Measurements from ENCODE around the gene EMX2.

The EMX2 gene

GRCh38 chr10:117531371-117532002, 11.1 kb upstream of the EMX2 start:
- in situ Hi-C loops (cut with MboI; ENCODE audit: low sequenced_read_pairs), result no loop called here

- in situ Hi-C loops (cut with MboI; ENCODE audit: low sequenced_read_pairs), result no loop called here
These were observed 10.6 kb upstream of the EMX2 start for GRCh38 chr10:117532003-117532385.

- in situ Hi-C loops (cut with MboI; ENCODE audit: low sequenced_read_pairs), result no loop called here
These were observed 10.0 kb upstream of the EMX2 start for GRCh38 chr10:117532451-117533107.

GRCh38 chr10:117533507-117534281, 8.9 kb upstream of the EMX2 start:
- in situ Hi-C loops (cut with MboI; ENCODE audit: low sequenced_read_pairs), result no loop called here

GRCh38 chr10:117534321-117535297, 7.9 kb upstream of the EMX2 start:
- in situ Hi-C loops (cut with MboI; ENCODE audit: low sequenced_read_pairs), result no loop called here

- in situ Hi-C loops (cut with MboI; ENCODE audit: low sequenced_read_pairs), result no loop called here
These were observed 7.1 kb upstream of the EMX2 start for GRCh38 chr10:117535298-117536071.

- in situ Hi-C loops (cut with MboI; ENCODE audit: low sequenced_read_pairs), result no loop called here
These were observed 6.3 kb upstream of the EMX2 start for GRCh38 chr10:117536072-117536865.

- in situ Hi-C loops (cut with MboI; ENCODE audit: low sequenced_read_pairs), result no loop called here
These were observed 5.6 kb upstream of the EMX2 start for GRCh38 chr10:117536866-117537435.

GRCh38 chr10:117537436-117537903, 5.1 kb upstream of the EMX2 start:
- in situ Hi-C loops (cut with MboI; ENCODE audit: low sequenced_read_pairs), result no loop called here

GRCh38 chr10:117537904-117538524, 4.5 kb upstream of the EMX2 start:
- in situ Hi-C loops (cut with MboI; ENCODE audit: low sequenced_read_pairs), result no loop called here

GRCh38 chr10:117539361-117539773, 3.2 kb upstream of the EMX2 start:
- in situ Hi-C loops (cut with MboI; ENCODE audit: low sequenced_read_pairs), result no loop called here

- in situ Hi-C loops (cut with MboI; ENCODE audit: low sequenced_read_pairs), result no loop called here
These were observed 2.5 kb upstream of the EMX2 start for GRCh38 chr10:117539903-117540639.

GRCh38 chr10:117540640-117541404, 1.7 kb upstream of the EMX2 start:
- in situ Hi-C loops (cut with MboI; ENCODE audit: low sequenced_read_pairs), result no loop called here

GRCh38 chr10:117541405-117541908, 1.1 kb upstream of the EMX2 start:
- in situ Hi-C loops (cut with MboI; ENCODE audit: low sequenced_read_pairs), result no loop called here

GRCh38 chr10:117541909-117542705, 439 bp upstream of the EMX2 start:
- in situ Hi-C loops (cut with MboI; ENCODE audit: low sequenced_read_pairs), result no loop called here
